GOT3 (cell line): Measurements from ENCODE around the gene UCK2.
"Not testable (repeated sequence)": the region's sequence is repeated elsewhere in the genome, so short reads cannot be mapped to it uniquely, and the experiment has no call there.

ENCODE experiments used
- DNase-seq: peaks from one replicate; lab custom pipeline; 2025; ENCODE audit warnings: mixed read lengths; lab: John Stamatoyannopoulos, UW

UCK2 gene

DNA sequence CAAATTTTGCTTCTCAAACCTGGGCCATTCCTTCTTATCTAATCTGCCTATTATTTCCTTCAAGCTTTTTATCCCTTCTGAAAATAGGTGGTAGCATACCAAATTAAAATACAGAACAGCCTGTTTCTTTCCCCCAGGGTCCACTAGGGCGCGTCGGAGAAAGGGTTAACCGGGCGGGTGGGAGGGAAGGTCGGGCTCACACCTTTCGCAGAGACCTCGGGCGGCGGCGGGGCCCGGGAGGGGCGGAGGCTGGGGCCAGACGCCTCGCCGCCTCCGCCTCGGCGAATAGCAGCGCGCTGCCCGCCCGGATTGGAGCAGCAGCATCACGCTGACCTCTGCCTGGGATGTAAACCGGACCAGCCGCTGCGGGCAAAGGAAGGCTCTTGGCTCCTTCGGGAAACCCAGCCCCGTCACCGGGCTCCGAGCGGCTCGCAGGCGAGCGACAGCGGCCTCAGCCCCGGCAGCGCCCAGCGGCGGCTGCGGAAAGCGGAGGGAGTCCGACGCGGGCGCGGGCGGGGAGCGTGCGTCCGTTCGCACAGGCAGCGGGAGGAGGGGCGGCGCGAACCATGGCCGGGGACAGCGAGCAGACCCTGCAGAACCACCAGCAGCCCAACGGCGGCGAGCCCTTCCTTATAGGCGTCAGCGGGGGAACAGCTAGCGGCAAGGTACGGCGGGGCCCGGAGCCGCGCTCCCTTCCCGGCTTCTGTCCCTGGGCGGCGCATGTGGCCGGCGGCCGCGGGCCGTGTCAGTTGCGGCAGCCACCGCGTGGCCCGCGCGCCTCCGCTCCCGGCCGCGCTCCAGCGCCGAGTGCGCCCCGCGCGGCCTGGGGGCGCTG, at the start of gene UCK2:
Gene UCK2 (plus strand): TSS at position 347 of the 835 bp plus-strand sequence. CDS start 220 bp downstream, at position 567.
- DNase-seq, result peak; percentile 39

DNA sequence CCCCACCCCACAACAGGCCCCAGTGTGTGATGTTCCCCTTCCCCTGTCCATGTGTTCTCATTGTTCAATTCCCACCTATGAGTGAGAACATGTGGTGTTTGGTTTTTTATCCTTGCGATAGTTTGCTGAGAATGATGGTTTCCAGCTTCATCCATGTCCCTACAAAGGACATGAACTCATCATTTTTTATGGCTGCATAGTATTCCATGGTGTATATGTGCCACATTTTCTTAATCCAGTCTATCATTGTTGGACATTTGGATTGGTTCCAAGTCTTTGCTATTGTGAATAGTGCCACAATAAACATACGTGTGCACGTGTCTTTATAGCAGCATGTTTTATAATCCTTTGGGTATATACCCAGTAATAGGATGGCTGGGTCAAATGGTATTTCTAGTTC, 49.2 kb upstream of the UCK2 start:
- DNase-seq, result not testable (repeated sequence)

DNA sequence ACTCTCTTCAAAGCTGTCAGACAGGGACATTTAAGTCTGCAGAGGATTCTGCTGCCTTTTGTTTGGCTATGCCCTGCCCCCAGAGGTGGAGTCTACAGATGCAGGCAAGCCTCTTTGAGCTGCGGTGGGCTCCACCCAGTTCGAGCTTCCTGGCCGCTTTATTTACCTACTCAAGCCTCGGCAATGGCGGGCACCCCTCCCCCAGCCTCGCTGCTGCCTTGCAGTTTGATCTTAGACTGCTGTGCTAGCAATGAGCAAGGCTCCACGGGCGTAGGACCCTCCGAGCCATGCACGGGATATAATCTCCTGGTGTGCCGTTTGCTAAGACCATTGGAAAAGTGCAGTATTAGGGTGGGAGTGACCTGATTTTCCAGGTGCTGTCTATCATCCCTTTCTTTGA, 43.9 kb upstream of the UCK2 start:
- not testable (repeated sequence) for DNase-seq

- DNase-seq, result no peak
Measured at GRCh38 chr1:165787741-165788140, 39.7 kb upstream of the UCK2 start.

DNA sequence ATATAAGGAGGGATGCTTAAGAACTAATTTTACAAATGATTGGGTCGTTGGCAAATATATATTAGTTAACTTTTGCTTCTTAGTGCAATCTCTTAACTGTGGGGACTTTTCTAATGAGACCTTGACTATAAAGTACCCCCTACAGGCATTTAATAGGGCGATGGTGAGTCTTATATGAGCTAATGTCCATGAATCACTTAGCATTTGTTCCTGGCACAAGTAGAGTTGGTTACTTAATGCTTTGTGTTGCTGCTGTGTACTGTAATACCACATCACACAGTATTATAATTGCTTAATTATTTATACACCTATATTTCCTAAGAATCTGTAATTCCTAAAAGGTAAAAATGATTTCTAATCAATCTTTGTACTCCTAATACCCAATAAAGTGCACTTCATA, 33.5 kb upstream of the UCK2 start:
- no peak for DNase-seq

DNA sequence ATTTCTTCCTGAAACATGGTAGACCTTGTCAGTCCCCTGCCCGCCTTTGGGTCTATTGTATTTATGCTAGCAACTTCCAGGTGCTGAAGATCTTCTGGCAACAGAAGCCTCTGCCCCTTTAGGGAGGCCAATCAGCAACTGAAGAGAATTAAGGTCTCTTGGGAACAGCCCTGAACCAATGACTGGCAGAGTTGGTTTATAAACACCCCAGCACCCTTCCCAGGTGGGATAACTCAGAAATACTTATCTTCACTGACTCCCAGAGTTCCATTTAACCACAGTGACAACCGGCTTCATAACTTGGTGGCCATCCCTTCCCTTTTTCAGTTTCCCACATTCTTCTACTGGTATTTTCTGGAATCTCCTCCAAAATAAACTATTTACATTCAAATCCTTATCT, 31.5 kb upstream of the UCK2 start:
- no peak for DNase-seq

DNA sequence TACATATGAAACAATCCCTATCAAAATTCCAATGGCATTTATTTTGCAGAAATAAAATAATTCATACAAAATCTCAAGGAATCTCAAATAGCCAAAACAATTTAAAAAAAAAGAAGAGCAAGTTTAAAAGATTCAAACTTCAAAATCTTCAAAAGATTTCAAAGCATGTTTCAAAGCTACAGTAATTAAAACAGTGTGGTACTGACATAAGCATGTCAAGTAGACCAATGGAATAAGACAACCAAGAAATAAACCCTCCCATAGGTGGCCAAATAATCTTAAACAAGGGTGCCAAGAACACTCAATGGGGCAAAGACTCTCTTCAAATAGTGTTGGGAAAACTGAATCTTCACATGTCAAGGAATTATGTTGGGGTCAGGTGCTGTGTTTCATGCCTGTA, 28.0 kb upstream of the UCK2 start:
- DNase-seq, result no peak

GRCh38 chr1:165804513-165804912, 22.9 kb upstream of the UCK2 start:
- not testable (repeated sequence) for DNase-seq

DNA sequence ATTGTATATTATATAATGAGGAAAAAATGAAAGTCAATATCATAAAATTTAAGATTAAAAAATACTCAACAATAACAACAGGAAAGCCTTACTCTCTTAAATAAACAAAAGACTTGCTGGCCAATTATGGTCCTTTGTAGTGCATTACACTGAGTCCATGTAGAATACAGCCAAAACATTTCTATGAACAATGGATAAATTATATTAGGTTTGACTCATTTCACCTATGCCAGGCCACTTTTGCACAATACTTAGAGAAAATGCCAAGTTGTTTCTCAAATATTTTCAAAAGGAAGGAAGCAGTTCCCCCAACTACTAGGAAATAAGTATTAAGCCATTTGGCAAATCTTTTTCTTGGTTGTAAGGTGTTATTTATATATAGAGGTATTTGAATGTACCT, 19.8 kb upstream of the UCK2 start:
- DNase-seq, result no peak

- no peak for DNase-seq
Measured at GRCh38 chr1:165815725-165816124, 11.7 kb upstream of the UCK2 start.

- no peak for DNase-seq
Measured at GRCh38 chr1:165816157-165816556, 11.3 kb upstream of the UCK2 start.

DNA sequence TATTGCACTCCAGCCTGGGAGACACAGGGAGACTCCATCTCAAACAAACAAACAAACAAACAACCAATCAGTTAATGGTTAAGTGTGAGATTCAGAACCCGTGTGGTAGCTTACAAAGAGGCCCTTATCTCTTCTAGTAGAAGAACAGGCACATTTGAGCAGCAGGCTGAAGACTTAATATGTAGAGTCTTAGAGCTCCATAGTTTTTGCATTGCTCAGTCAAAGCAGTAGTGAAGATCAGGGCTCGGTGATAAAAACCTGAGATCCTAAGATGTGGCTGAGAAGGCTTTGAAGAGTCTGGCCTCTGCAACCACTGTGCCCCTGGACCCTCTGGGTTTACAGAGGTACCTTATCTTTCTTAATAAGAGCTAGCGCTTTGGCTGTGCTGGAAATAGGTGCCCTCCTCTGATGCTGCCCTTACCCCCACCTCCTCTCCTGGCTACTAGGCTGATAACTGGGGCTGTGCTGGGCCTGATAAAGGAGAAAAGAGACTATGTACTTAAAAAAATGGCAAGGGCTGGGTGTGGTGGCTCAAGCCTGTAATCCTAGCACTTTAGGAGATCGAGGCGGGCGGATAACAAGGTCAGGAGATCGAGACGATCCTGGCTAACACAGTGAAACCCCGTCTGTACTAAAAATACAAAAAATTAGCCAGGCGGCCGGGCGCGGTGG, 10.5 kb upstream of the UCK2 start:
- no peak for DNase-seq

DNA sequence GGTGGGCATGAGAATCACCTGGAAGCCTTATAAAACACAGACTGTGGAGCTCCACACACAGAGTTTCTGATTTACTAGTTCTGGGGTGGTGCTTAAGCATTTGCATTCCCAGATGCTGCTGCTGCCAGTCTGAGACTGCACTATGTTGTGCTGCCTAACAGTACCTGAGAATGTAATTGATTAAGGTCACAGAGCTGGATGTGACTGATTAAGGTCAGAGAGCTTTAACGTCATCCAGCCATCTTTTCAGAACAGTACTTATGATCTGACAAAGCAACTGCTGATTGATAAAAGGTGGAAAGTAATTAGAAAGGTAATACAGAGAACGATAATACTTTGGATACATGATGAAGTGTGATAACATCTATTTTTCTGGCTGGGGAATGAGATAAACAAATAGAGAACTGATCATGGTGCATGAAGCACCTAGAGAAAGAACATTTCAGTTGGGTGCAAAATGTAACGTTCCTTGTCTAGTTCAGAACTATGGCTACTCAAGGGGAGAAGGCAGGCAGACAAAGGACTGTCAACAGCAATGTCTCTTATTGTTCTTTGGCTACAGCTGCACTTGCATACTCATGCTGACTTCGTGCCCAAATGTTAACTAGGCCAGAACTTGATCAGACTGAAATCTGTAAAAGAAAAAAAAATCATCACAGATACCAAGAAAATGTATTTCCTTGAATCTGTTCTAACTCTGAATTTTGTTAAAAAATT, 3.7 kb upstream of the UCK2 start:
- no peak for DNase-seq

DNA sequence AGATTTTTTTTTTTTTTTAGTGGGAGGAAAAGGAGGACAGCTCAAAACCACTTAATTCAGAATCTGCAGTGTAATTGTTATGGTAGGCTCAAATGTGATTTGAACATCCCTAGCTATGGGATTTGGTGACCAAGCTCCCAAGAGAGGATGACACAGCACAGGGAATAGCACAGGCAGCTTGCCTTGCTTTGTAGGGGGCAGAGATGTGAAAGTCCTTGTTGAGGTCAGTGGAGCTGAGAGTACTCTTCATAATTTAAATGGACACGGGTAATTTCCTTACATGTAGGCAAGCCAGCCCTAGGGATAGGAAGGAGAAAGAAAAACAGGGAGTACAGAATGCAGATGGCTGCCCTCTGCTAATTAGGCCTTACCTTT, 3.2 kb upstream of the UCK2 start:
- DNase-seq, result no peak

DNA sequence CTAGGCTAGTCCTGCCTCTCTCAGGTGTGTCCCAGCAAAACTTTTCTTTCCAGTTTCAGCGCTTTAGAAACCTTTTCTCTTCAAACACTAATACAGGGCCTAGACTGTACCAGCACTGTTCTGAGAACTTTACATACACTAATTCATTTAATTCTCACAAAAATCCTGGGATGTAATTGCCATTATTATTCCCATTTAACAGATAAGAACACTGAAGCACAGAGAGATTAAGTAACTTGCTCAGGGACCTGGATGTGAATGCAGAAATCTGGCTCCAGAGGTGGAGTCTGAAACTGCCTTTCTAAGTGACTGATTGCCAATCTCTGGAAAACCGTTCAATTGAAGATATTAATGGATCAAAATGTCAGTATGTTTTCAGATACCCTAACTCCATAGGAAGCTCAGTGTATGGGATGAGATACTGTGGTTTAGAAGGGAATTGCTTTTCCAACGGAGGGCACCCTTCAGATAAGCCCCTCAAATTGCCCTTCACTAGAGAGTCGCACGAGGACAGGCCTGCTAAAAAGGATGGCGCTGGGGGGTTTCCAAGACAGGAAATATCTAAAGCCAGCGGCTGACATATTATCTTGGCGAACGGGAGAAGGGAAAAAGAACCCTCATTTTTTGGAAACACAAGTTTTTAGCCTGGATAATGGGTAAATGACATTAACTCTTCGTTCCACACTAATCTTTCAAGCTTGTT, 698 bp upstream of the UCK2 start:
- no peak for DNase-seq

DNA sequence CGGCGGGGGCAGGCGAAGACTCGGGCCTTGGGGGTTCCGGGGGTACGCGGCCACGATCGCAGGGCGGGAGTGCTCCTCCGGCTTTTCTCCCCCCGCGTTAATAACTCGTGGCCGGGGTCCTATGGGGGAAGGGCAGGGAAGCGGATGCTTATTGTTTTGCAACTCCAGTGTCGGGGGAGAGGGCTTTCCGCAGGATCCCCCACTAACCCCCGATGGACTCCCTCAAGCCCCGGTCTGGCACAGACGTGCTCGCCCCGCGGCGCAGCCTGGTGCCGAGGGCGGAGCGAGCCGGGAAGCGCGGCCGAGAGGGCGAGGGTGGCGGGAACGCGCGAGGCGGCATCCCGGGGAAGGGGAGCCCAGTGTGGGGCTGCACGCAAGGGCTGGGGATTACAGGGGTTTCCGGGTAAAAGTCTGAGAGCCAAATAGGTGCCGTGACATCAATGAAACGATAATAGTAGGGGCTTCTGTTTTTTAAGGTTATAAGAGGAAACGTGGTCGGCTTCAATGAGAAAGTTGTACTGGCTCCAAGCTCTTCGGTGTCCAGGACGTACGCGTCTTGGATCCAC, 772 bp downstream of the UCK2 start:
- DNase-seq, result no peak

GRCh38 chr1:165828669-165829329, 1.4 kb downstream of the UCK2 start:
- no peak for DNase-seq

- DNase-seq, result no peak
Measured at GRCh38 chr1:165829888-165830287, 2.5 kb downstream of the UCK2 start.

DNA sequence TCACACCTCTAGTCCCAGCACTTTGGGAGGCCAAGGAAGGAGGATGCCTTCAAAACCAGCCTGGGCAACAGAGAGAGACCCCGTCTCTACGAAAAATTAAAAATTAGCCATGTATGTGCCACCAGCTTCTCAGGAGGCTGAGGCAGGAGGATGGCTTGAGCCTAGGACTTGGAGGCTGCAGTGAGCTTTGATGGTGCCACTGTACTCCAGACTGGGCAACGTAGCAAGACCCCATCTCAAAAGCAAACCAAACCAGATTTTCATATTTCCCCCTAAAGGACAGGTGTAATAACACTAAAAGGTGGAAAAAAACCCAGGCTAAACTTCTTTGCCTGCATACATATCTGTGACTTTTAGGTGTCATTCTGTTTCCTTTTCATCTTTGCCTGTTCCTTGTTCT, 3.7 kb downstream of the UCK2 start:
- DNase-seq, result no peak

DNA sequence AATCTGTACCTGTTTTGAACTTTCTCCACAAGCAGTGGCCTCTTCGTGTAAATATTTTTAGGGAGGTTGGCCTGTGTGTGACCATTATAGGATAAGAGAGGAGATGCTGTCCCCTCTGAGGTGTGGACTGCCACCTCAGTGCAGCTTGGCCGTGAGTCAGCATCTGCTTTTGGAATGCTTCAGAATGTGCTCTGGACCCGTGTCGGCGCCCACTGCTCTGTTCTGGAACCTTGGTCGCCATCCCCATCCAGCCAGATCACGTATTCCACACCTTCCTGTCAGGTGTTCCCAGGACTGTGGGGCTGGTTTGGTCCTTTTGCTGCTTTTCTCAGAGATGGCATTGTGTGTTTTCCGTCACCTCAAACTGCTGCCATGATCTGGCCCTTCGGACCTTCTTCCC, 5.5 kb downstream of the UCK2 start:
- DNase-seq, result no peak

DNA sequence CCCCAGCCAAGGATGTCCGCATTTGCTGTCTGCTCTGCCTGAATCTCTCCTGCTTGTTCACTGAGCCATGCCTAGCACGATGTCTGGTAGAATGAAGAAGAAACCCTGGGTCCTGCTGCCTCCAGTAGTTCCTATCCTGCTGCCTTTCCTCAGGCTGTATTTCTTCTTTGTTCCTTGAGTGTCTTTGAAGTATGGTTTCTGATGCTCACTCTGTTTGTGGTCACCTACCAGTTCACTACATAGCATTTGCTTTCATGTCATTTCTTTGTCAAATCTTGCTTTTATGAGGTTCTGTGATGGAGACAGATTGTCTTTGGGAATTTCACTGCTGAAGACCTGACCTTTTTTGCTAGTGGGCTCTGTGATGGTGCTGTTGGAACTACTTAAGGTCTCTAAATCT, 5.9 kb downstream of the UCK2 start:
- DNase-seq, result no peak
